Prostate gland (tissue), 2 donors: Measurements from ENCODE around the gene COP1.
"Not testable (repeated sequence)": the region's sequence is repeated elsewhere in the genome, so short reads cannot be mapped to it uniquely, and the experiment has no call there.

Experiments
- CTCF ChIP-seq, 4 experiments: fragments of 200-600 bp in 2 of 4; fragments of 450-650 bp in 2 of 4; sonication (generic) in 2 of 4; IDR thresholded peaks; 1 replicate in 3 of 4; 2 replicates in 1 of 4; pipeline ENCODE4 v1.5.1; 2016 to 2019; ENCODE audit warnings: antibody characterized with exemption in 4 of 4, mild to moderate bottlenecking in 2 of 4, moderate library complexity in 2 of 4
- POLR2A ChIP-seq: fragments of 450-650 bp; IDR thresholded peaks from one replicate; pipeline ENCODE4 v1.6.1; 2016; ENCODE audit warnings: antibody characterized with exemption, mild to moderate bottlenecking
- POLR2AphosphoS5 ChIP-seq: sonication (generic); formaldehyde crosslinking; IDR thresholded peaks from one replicate; pipeline ENCODE4 v1.6.1; 2017; ENCODE audit warnings: antibody characterized with exemption

DNA sequence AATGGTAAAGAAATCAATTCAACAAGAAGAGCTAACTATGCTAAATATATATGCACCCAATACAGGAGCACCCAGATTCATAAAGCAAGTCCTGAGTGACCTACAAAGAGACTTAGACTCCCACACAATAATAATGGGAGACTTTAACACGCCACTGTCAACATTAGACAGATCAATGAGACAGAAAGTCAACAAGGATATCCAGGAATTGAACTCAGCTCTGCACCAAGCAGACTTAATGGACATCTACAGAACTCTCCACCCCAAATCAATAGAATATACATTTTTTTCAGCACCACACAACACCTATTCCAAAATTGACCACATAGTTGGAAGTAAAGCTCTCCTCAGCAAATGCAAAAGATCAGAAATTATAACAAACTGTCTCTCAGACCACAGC is 212.4 kb downstream of the COP1 start:
- not testable (repeated sequence) for TF ChIP-seq CTCF (IDR thresholded peaks at IDR 0.05); POLR2AphosphoS5; POLR2A
